ENCODE measurements around the gene MSANTD7.

Gene MSANTD7

GRCh38 chr10:14837757-14838581 is at the start of gene MSANTD7, which contains the start of the genes CDNF and HSPA14:
TSS of gene MSANTD7 (plus strand) at chr10:14838306. CDS start at chr10:14842285, 3,979 bp downstream.
TSS of gene CDNF (minus strand) at chr10:14838037. CDS start at chr10:14837946, 91 bp downstream.
TSS of gene HSPA14 (plus strand) at chr10:14838306. CDS start at chr10:14838403, 97 bp downstream.
- peak within 1 kb of the TSS; percentile 88 for H3K27ac ChIP-seq (ENCODE audit: extremely low read depth, low read depth, low read length)
- no peaks in the 10 kb centered on the region for H3K9me3 ChIP-seq (ENCODE audit: control insufficient read depth, insufficient read depth, low read depth, low read length)
- H3K36me3 ChIP-seq (ENCODE audit: control insufficient read depth in 2 of 2, insufficient read depth in 1 of 2, low read length in 2 of 2), result peaks cover 24 to 30% of the 10 kb centered on the region in 2 experiments; a peak in 2 of 3 replicates
- H3K4me1 ChIP-seq (ENCODE audit: control insufficient read depth, insufficient read depth, low read length), result peaks cover 5% of the 10 kb centered on the region; the same call in 1 of the 2 replicates
- ChIA-PET CTCF (interaction anchor here (0.6 to 1.3 kb wide), 6 partner anchors 13 to 301 kb away, joined by 3 to 5 read pairs (median 3); no protein-coding TSS in a partner anchor), POLR2A (interaction anchor here (0.9 to 3.9 kb wide), 19 partner anchors 9 to 331 kb away, joined by 3 to 68 read pairs (median 4); partner anchors contain the start of genes DCLRE1C, MEIG1, NMT2 and SUV39H2)
- H3K4me3 ChIP-seq (ENCODE audit: low read depth, low read length), result peak within 1 kb of the TSS; percentile 94
- TF ChIP-seq ZBTB44 (tag by site-specific recombination; IDR thresholded peaks at IDR 0.05) (0 out of 2 replicates have a peak, but pooled peaks have one; percentile 17), ZNF704 (tag by site-specific recombination; IDR thresholded peaks at IDR 0.05) (no peak), ZBTB48 (tag by site-specific recombination; IDR thresholded peaks at IDR 0.05) (peak; percentile 44; the same call in 1 of the 2 replicates), PATZ1 (tag by site-specific recombination; IDR thresholded peaks at IDR 0.05) (peak; percentile 51; the same call in 1 of the 2 replicates), ZNF792 (tag by site-specific recombination; IDR thresholded peaks at IDR 0.05) (0 out of 2 replicates have a peak, but pooled peaks have one; percentile 43), ZBTB11 (tag by site-specific recombination; conservative IDR thresholded peaks at IDR 0.05; ENCODE audit: low read depth) (peak; percentile 6), ZBTB7A (tag by site-specific recombination; IDR thresholded peaks at IDR 0.05; ENCODE audit: low read depth) (peak; percentile 84; the same call in 1 of the 2 replicates), SP3 (tag by site-specific recombination; IDR thresholded peaks at IDR 0.05) (peak; percentile 72), ZFHX2 (tag by site-specific recombination; conservative IDR thresholded peaks at IDR 0.05) (peak; percentile 99), ZNF561 (tag by site-specific recombination; IDR thresholded peaks at IDR 0.05; ENCODE audit: borderline replicate concordance) (no peak), ZFP3 (tag by site-specific recombination; IDR thresholded peaks at IDR 0.05; ENCODE audit: low read depth) (no peak), ZXDB (tag by site-specific recombination; IDR thresholded peaks at IDR 0.05) (peak; percentile 62), GLIS1 (tag by site-specific recombination; IDR thresholded peaks at IDR 0.05) (peak; percentile 89), ZNF146 (tag by site-specific recombination; IDR thresholded peaks at IDR 0.05) (no peak), REPIN1 (tag by site-specific recombination; IDR thresholded peaks at IDR 0.05; ENCODE audit: low read depth) (0 out of 2 replicates have a peak, but pooled peaks have one; percentile 49), ZBTB26 (tag by site-specific recombination; optimal IDR thresholded peaks at IDR 0.05) (peak; percentile 90), ZNF426 (tag by site-specific recombination; IDR thresholded peaks at IDR 0.05) (no peak), YY2 (tag by site-specific recombination; IDR thresholded peaks at IDR 0.05) (peak; percentile 64), HIC1 (tag by site-specific recombination; IDR thresholded peaks at IDR 0.05) (peak; percentile 33; the same call in 1 of the 2 replicates), ZNF76 (tag by site-specific recombination; IDR thresholded peaks at IDR 0.05; ENCODE audit: borderline replicate concordance, low read depth) (peak; percentile 97), KLF9 (tag by site-specific recombination; IDR thresholded peaks at IDR 0.05; ENCODE audit: low read depth) (peak; percentile 60; the same call in 1 of the 2 replicates), ZSCAN30 (tag by site-specific recombination; IDR thresholded peaks at IDR 0.05) (0 out of 2 replicates have a peak, but pooled peaks have one; percentile 63)

All from HEK293 (cell line).